ENCODE results near the gene IER3IP1. TPM values are rescaled to one million over a fixed set of nuclear protein-coding genes. Genes with fewer than 3 reads are reported as not detected.

The IER3IP1 gene
- total RNA-seq, 1 experiment from 2014 or later = 8.8 TPM

DNA sequence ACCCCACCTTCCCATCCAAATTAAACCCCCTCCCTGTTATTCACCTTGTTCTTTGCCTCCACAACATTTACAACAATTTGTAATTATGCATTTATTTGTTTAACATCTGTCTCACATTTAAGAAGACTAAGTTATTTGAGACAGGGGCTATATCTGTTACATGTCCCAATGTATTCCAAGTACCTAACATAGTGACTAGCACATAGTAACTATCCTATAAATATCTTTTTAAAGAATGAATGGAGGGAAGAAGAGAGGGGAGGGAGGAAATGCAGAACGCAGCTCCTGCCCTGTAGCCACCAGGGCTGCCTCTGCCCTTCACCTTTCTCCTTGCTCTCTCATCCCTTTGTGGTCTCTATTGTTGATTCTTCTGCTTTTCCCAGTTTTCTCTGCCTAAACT is 66.4 kb downstream of the IER3IP1 start:
- ChIA-PET CTCF (no interaction called here), POLR2A (ENCODE audit: unreplicated experiment) (no interaction called here)
- H3F3A ChIP-seq (ENCODE audit: insufficient read depth, low read depth) = no peaks in the 10 kb centered on the region
- intact Hi-C loops (cut with micrococcal nuclease; ENCODE audit: unreplicated experiment) = no loop called here
- no peak overlapping the region for H3K4me3 ChIP-seq
- no peaks in the 10 kb centered on the region for H4K20me1 ChIP-seq (ENCODE audit: insufficient read depth)
- no peak overlapping the region for H3K4me2 ChIP-seq
- H3K4me1 ChIP-seq (replicated peaks; ENCODE audit: insufficient read depth) = no peaks in the 10 kb centered on the region
- TF ChIP-seq CTCF (conservative IDR thresholded peaks at IDR 0.05) (no peak), EZH2 (IDR thresholded peaks at IDR 0.05; ENCODE audit: low read depth) (no peak)
- H3K27ac ChIP-seq = no peak overlapping the region
- no peaks in the 10 kb centered on the region for H3K27me3 ChIP-seq (ENCODE audit: insufficient read depth, low read depth)
- no peaks in the 10 kb centered on the region for H3K79me2 ChIP-seq (ENCODE audit: low read depth)
- no peak for DNase-seq
- no peaks in the 10 kb centered on the region; the same call in 1 of the 2 replicates for H3K36me3 ChIP-seq (ENCODE audit: low read depth)
- H3K9me3 ChIP-seq (ENCODE audit: insufficient read depth, low read depth) = no peaks in the 10 kb centered on the region
- H2AFZ ChIP-seq = no peak overlapping the region
- no peaks in the 10 kb centered on the region for H3K9me2 ChIP-seq (ENCODE audit: insufficient read depth)
- no TSS peak for BruUV-seq (replicated peaks)

- POLR2A ChIA-PET (ENCODE audit: unreplicated experiment) = no interaction called here
- Histone ChIP-seq H4K20me1 (ENCODE audit: insufficient read depth) (no peaks in the 10 kb centered on the region), H3K27ac (no peak overlapping the region), H3K4me2 (no peak overlapping the region), H3K27me3 (ENCODE audit: insufficient read depth, low read depth) (no peaks in the 10 kb centered on the region), H3F3A (ENCODE audit: insufficient read depth, low read depth) (no peaks in the 10 kb centered on the region), H3K4me3 (no peak overlapping the region), H3K9me2 (ENCODE audit: insufficient read depth) (no peaks in the 10 kb centered on the region), H3K9me3 (ENCODE audit: insufficient read depth, low read depth) (no peaks in the 10 kb centered on the region), H3K79me2 (ENCODE audit: low read depth) (no peaks in the 10 kb centered on the region), H3K36me3 (ENCODE audit: low read depth) (no peaks in the 10 kb centered on the region; the same call in 1 of the 2 replicates), H3K4me1 (replicated peaks; ENCODE audit: insufficient read depth) (no peaks in the 10 kb centered on the region), H2AFZ (no peak overlapping the region)
- TF ChIP-seq CTCF (conservative IDR thresholded peaks at IDR 0.05) = no peak
- no peak for TF ChIP-seq EZH2 (IDR thresholded peaks at IDR 0.05; ENCODE audit: low read depth)
- DNase-seq = no peak
- CTCF ChIA-PET = no interaction called here
- intact Hi-C loops (cut with micrococcal nuclease; ENCODE audit: unreplicated experiment) = no loop called here
- BruUV-seq (replicated peaks) = no TSS peak
Measured at GRCh38 chr18:47108998-47109405, 67.2 kb downstream of the IER3IP1 start.

DNA sequence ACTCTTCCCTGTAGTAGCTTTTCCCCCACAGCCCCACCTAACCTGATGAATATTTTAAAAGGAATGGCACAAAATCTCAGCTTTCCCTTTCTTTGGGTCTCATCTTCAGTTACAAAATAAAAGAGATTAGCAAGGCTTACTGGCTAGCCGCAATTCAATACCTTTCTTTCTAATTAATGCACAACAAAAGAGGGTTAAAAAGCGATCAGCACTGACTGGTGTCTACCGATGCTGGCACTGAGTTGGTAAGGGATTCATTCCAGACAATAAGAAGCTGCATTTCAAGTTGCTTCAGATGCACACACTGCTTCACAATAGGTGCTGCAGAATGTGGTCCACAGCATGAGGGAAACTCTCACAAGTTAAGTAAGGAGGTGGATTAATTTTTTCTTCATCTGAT is 67.8 kb downstream of the IER3IP1 start:
- Histone ChIP-seq H3K4me1 (replicated peaks; ENCODE audit: insufficient read depth) (no peaks in the 10 kb centered on the region), H3K27ac (no peak overlapping the region), H3K9me2 (ENCODE audit: insufficient read depth) (no peaks in the 10 kb centered on the region), H3K4me2 (no peak overlapping the region), H3K9me3 (ENCODE audit: insufficient read depth, low read depth) (no peaks in the 10 kb centered on the region), H3K27me3 (ENCODE audit: insufficient read depth, low read depth) (no peaks in the 10 kb centered on the region), H2AFZ (no peak overlapping the region), H4K20me1 (ENCODE audit: insufficient read depth) (no peaks in the 10 kb centered on the region), H3K36me3 (ENCODE audit: low read depth) (no peaks in the 10 kb centered on the region; the same call in 1 of the 2 replicates), H3F3A (ENCODE audit: insufficient read depth, low read depth) (no peaks in the 10 kb centered on the region), H3K4me3 (no peak overlapping the region), H3K79me2 (ENCODE audit: low read depth) (no peaks in the 10 kb centered on the region)
- POLR2A ChIA-PET (ENCODE audit: unreplicated experiment) = no interaction called here
- DNase-seq = no peak
- intact Hi-C loops (cut with micrococcal nuclease; ENCODE audit: unreplicated experiment) = no loop called here
- TF ChIP-seq CTCF (conservative IDR thresholded peaks at IDR 0.05) (no peak), EZH2 (IDR thresholded peaks at IDR 0.05; ENCODE audit: low read depth) (no peak)
- BruUV-seq (replicated peaks) = no TSS peak
- CTCF ChIA-PET = no interaction called here

Other genes starting within 250 kb of the IER3IP1 start
- not detected in 2 replicates for gene ELOA2, start 140.7 kb downstream of the IER3IP1 start, total RNA-seq (2021)
- gene HDHD2, start 25.9 kb downstream of the IER3IP1 start, total RNA-seq (2021) = 22.8 and 24.4 TPM in 2 replicates
- not detected in 2 replicates for gene SKOR2, start 75.3 kb upstream of the IER3IP1 start, total RNA-seq (2021)